Adrenal gland (tissue), 12 donors: ENCODE results near the gene ROPN1B. TPM values are rescaled to one million over a fixed set of nuclear protein-coding genes. Genes with fewer than 3 reads are reported as not detected.

Experiments
- DNase-seq, 7 donors: peaks; one replicate each; pipeline ENCODE4 v3.0.0-alpha.2; 2019 to 2020
- H3K27ac ChIP-seq, 5 donors: fragments of 200-600 bp; sonication (generic) in 4 of 5; 1 replicate in 3 of 5; 2 replicates in 2 of 5; pipeline versions ENCODE4 v1.5.1 to v1.8.0; 2016 to 2020; ENCODE audit warnings: mild to moderate bottlenecking in 1 of 5
- H3K27me3 ChIP-seq: fragments of 200-600 bp; 2 replicates; pipeline ENCODE4 v1.8.0; 2021
- H3K36me3 ChIP-seq, 2 donors: fragments of 200-600 bp; replicated peaks in 1 of 2; 1 replicate in 1 of 2; 2 replicates in 1 of 2; pipeline versions ENCODE4 v1.5.1 to v1.8.0; 2018 to 2022
- H3K4me1 ChIP-seq, 2 donors: fragments of 200-600 bp; replicated peaks in 1 of 2; 1 replicate in 1 of 2; 2 replicates in 1 of 2; pipeline versions ENCODE4 v1.5.1 to v1.8.0; 2018 to 2021
- H3K4me3 ChIP-seq, 4 donors: fragments of 200-600 bp; sonication (generic) in 3 of 4; one replicate each; pipeline ENCODE4 v1.5.1; 2016 to 2018
- H3K9me3 ChIP-seq, 3 donors: fragments of 200-600 bp; sonication (generic) in 1 of 3; replicated peaks in 1 of 3; 1 replicate in 2 of 3; 2 replicates in 1 of 3; pipeline versions ENCODE4 v1.5.1 to v1.8.0; 2016 to 2021
- POLR2A ChIP-seq, 2 donors: fragments of 450-650 bp; IDR thresholded peaks; one replicate each; pipeline ENCODE4 v1.6.1; 2017; ENCODE audit warnings: antibody characterized with exemption in 2 of 2, mild to moderate bottlenecking in 2 of 2, moderate library complexity in 1 of 2
- WGBS, 4 donors: extraction: QIAGEN DNeasy Blood & Tissue Kit in 2 of 4; methylation state at CpG; one replicate each; pipeline versions ENCODE4 v1.1.5 to v1.1.7; 2013 to 2017; 5-methylcytosine and 5-hydroxymethylcytosine counted together
- intact Hi-C, 2 donors: fragments of 100-400 bp; cut with DNase I; formaldehyde crosslinking; loops; one replicate each; pipeline versions ENCODE4 v1.14.1 to v1.15.0; 2022 to 2023
- polyA plus RNA-seq, 3 donors: library from polyadenylated mRNA; stranded (reverse); fragments of 200-250 nt in 2 of 3; fragments of 350-450 nt in 1 of 3; fragmentation: Illumina TruSeq in 1 of 3; extraction: RNeasy Lipid Tissue Mini Kit (QIAGEN cat#74804) in 1 of 3; gene quantifications; one replicate each; pipeline ENCODE4 v1.2.3, GENCODE V29; 2013 to 2014
- total RNA-seq, 9 donors: library from RNA; depleted of rRNA in 4 of 9; stranded (reverse); fragments of >200 nt in 4 of 9; fragments of 120-200 nt in 1 of 9; fragmentation: NEBNext Ultra II Directional in 1 of 9; extraction: Animal tissue kit (Norgen Biotek cat#: 25700) in 1 of 9; gene quantifications; one replicate each; pipeline versions ENCODE4 v1.1.0 to v1.2.4, GENCODE V29; 2013 to 2023
- TF ChIP-seq, protein P1 (sequence below), 6 experiments: fragments of 450-650 bp in 4 of 6; fragments of 200-600 bp in 2 of 6; sonication (generic) in 1 of 6; IDR thresholded peaks; 1 replicate in 5 of 6; 2 replicates in 1 of 6; pipeline versions ENCODE4 v1.5.1 to v1.8.0; 2016 to 2021; ENCODE audit warnings: antibody characterized with exemption in 6 of 6, mild to moderate bottlenecking in 2 of 6, moderate library complexity in 1 of 6
- donor health status: healthy with polysubstance abuse.
- donor health status: Bipolar disorder and iron deficiency.
- donor health status: DM: yes; HTN: yes; CAD: no.
- donor health status: DM: no; HTN: no; CAD: no.
- donor health status: DM: no; HTN: no; CAD: no.
- donor health status: DM: yes; HTN: yes; CAD: no.

Gene ROPN1B
- total and polyA plus RNA-seq, 12 donors: 0.13 to 1.1 (median 0.65) TPM; not detected in 3

DNA sequence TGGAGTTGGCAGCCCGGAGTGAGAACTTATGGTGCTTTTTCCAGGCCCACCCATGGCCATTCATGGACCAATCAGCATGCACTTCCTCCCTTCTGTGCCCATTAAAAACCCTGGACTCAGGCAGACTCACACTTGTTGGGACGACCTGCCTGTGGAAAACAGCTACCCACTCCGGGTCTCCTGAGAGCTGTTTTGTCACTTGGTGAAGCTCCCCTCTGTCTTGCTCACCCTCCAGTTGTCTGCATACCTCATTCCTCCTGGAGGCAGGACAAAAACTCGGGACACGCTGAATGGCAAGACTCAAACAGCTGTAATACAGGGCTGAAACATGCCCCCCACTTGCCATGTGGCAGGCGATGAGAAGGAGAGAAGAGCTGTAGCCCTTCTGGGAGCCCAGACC is 35.2 kb downstream of the ROPN1B start:
- Histone ChIP-seq H3K9me3 (no peaks in the 10 kb centered on the region), H3K27ac (no peak overlapping the region), H3K4me3 (no peak overlapping the region), H3K4me1 (no peaks in the 10 kb centered on the region), H3K36me3 (peaks cover 0 to 9% of the 10 kb centered on the region in 2 donors), H3K27me3 (no peaks in the 10 kb centered on the region)
- TF ChIP-seq, protein P1, sequence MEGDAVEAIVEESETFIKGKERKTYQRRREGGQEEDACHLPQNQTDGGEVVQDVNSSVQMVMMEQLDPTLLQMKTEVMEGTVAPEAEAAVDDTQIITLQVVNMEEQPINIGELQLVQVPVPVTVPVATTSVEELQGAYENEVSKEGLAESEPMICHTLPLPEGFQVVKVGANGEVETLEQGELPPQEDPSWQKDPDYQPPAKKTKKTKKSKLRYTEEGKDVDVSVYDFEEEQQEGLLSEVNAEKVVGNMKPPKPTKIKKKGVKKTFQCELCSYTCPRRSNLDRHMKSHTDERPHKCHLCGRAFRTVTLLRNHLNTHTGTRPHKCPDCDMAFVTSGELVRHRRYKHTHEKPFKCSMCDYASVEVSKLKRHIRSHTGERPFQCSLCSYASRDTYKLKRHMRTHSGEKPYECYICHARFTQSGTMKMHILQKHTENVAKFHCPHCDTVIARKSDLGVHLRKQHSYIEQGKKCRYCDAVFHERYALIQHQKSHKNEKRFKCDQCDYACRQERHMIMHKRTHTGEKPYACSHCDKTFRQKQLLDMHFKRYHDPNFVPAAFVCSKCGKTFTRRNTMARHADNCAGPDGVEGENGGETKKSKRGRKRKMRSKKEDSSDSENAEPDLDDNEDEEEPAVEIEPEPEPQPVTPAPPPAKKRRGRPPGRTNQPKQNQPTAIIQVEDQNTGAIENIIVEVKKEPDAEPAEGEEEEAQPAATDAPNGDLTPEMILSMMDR (IDR thresholded peaks at IDR 0.05): no peak
- TF ChIP-seq POLR2A (IDR thresholded peaks at IDR 0.05): no peak
- 92 to 96% (median 94%) methylated on average over 6 of the region's 6 CpGs for WGBS, 4 donors
- intact Hi-C loops: no loop called here
- DNase-seq: no peak

DNA sequence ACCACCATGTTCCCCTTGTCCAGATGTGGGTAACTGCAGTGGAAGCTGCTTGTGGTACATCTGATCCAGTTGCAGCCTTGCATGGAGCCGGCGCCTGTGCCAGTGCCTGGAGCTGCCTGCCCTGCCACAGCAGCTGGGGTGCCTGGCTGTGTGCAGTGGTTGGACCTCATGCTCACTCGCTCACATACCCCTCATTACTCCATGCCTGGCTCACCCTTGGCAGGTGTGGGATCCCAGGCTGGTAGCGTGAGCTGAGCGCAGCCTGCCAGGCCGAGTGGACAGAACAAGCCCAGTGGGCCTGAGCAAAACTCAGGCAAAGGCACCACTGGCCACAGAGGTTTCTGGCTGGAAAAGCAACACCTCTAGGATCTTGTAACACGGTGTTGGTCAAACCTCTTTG is 35.7 kb downstream of the ROPN1B start:
- 91 to 99% (median 98%) methylated on average over 4 to 7 of the region's 7 CpGs for WGBS, 4 donors
- H3K4me3 ChIP-seq: no peak overlapping the region
- DNase-seq: no peak
- no peaks in the 10 kb centered on the region for H3K27me3 ChIP-seq
- H3K27ac ChIP-seq: no peak overlapping the region
- no peak for TF ChIP-seq POLR2A (IDR thresholded peaks at IDR 0.05)
- TF ChIP-seq, protein P1 (IDR thresholded peaks at IDR 0.05): no peak
- no peaks in the 10 kb centered on the region for H3K9me3 ChIP-seq
- peaks cover 0 to 9% of the 10 kb centered on the region in 2 donors for H3K36me3 ChIP-seq
- intact Hi-C loops: no loop called here
- no peaks in the 10 kb centered on the region for H3K4me1 ChIP-seq

DNA sequence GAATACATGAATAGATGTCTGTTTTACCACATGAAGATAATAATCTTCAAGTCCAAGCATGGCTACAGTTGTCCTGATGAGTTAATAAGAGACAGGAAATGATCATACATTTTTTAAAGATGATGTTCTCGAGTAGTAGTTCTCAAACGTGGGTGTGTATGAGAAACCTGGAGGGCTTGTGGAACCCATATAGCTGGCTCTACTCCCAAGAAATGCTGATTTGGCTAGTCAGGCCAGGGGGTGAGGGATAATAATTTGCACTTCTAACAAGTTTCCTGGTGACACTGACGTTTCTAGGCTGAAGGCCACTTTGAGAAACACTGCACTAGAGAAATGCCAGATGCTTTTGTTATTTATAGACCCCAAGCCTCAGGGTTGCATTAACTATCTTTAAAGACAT is 37.0 kb downstream of the ROPN1B start:
- no peak for DNase-seq
- H3K4me3 ChIP-seq: no peak overlapping the region
- 29 to 41% (median 39%) methylated on average over 3 of the region's 3 CpGs for WGBS, 4 donors
- no peak overlapping the region for H3K27ac ChIP-seq
- TF ChIP-seq, protein P1 (IDR thresholded peaks at IDR 0.05): no peak
- TF ChIP-seq POLR2A (IDR thresholded peaks at IDR 0.05): no peak
- peaks cover 0 to 9% of the 10 kb centered on the region in 2 donors for H3K36me3 ChIP-seq
- H3K9me3 ChIP-seq: no peaks in the 10 kb centered on the region
- H3K4me1 ChIP-seq: no peaks in the 10 kb centered on the region
- intact Hi-C loops: no loop called here
- H3K27me3 ChIP-seq: no peaks in the 10 kb centered on the region

DNA sequence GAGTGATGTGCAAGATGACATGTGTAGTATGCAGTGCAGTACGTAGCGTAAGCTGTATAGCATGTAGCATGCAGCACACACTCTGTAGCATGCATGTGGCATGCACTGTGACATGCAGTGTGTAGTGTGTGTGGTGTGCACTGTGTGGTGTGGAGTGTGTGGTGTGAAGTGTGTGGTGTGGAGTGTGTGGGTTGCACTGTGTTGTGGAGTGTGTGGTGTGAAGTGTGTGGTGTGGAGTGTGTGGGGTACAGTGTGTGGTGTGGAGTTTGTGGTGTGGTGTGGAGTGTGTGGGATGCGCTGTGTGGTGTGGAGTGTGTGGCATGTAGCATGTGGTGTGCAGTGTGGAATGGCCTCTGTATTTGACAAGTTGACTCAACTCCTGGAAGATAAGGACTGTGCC is 39.2 kb downstream of the ROPN1B start:
- Histone ChIP-seq H3K36me3 (peaks cover 0 to 9% of the 10 kb centered on the region in 2 donors), H3K4me3 (no peak overlapping the region), H3K9me3 (no peaks in the 10 kb centered on the region), H3K27ac (no peak overlapping the region), H3K4me1 (no peaks in the 10 kb centered on the region), H3K27me3 (no peaks in the 10 kb centered on the region)
- TF ChIP-seq POLR2A (IDR thresholded peaks at IDR 0.05): no peak
- TF ChIP-seq, protein P1 (IDR thresholded peaks at IDR 0.05): no peak
- WGBS, 4 donors: 96 to 100% (median 97%) methylated on average over 3 of the region's 3 CpGs
- intact Hi-C loops: no loop called here
- no peak for DNase-seq
